HG03521 (cell line): ENCODE data around the gene TOR4A.

Source experiments
- ATAC-seq: cut with Tn5 transposase; IDR thresholded peaks from one replicate; pipeline ENCODE4 v1.9.1; 2021; ENCODE audit warnings: mild to moderate bottlenecking, moderate library complexity; ENCODE audit not compliant: unreplicated experiment

The TOR4A gene

GRCh38 chr9:137293482-137294090, 16.1 kb downstream of the TOR4A start:
- ATAC-seq, result no peak

GRCh38 chr9:137294091-137294680, 16.7 kb downstream of the TOR4A start:
- no peak for ATAC-seq

DNA sequence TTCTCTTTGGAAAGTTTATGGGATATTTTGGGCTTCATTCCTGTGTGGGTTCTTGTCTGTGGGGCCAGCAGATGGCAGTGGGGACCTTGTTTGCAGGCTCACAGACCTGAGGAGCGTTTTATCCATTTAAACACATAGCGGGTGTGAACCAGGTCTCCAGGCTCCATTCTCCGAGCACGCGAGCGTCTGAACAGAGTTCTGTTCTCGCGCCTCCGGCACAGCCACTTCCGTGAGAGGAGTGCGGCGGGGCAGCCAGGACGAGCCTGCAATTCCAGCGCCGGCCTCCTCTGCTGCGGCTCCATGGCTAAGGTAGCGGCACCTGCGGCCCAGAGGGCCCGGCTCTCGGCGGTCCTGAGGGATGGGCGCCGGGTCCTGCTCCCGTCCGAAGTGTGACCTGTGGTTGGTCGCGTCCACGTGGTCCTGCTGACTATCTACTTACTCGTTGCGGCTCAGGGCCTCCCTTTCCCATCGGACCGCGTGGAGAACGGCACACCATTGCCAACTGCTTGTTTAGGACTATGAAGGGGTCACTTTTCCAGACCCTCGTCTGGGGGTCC, 17.2 kb downstream of the TOR4A start:
- no peak for ATAC-seq

DNA sequence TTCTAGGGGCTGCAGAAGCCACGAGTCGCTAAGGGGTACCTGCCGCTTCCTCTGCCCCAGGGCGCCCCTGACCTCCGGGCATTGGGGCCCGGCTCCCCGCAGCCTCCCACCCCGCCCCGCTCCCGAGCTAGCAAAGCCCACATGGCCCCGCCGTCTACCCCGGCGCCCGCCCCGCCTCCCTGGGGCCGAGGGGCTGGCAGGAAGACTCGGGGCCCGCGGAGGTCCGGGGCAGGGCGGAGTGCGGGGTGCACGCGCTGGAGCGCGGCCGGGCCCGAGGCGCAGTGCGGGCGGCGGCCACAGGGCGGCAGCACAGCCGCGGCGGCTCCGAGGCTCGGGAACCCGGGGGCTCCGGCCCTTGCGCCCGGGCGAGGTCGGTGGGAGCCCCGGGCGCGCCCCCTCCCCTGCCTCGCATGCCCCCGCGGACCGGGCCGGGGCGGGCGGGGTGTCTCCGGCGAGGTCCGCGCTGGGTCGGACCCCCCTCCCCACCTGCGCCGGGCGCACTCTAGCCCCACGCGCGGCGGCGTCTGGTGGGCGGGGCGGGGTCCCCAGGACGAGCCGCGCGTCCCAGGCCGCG, 17.8 kb downstream of the TOR4A start:
- peak; percentile 52 for ATAC-seq

- no peak for ATAC-seq
Observed at GRCh38 chr9:137295849-137296669, 18.5 kb downstream of the TOR4A start.

- ATAC-seq, result no peak
Observed at GRCh38 chr9:137296670-137297664, 19.4 kb downstream of the TOR4A start.

- ATAC-seq, result no peak
Observed at GRCh38 chr9:137297966-137298365, 20.4 kb downstream of the TOR4A start.

GRCh38 chr9:137298401-137299202, 21.1 kb downstream of the TOR4A start:
- no peak for ATAC-seq

GRCh38 chr9:137299203-137299565, 21.7 kb downstream of the TOR4A start:
- no peak for ATAC-seq

- no peak for ATAC-seq
Observed at GRCh38 chr9:137299938-137300337, 22.4 kb downstream of the TOR4A start.

GRCh38 chr9:137300567-137301080, 23.1 kb downstream of the TOR4A start:
- ATAC-seq, result no peak

DNA sequence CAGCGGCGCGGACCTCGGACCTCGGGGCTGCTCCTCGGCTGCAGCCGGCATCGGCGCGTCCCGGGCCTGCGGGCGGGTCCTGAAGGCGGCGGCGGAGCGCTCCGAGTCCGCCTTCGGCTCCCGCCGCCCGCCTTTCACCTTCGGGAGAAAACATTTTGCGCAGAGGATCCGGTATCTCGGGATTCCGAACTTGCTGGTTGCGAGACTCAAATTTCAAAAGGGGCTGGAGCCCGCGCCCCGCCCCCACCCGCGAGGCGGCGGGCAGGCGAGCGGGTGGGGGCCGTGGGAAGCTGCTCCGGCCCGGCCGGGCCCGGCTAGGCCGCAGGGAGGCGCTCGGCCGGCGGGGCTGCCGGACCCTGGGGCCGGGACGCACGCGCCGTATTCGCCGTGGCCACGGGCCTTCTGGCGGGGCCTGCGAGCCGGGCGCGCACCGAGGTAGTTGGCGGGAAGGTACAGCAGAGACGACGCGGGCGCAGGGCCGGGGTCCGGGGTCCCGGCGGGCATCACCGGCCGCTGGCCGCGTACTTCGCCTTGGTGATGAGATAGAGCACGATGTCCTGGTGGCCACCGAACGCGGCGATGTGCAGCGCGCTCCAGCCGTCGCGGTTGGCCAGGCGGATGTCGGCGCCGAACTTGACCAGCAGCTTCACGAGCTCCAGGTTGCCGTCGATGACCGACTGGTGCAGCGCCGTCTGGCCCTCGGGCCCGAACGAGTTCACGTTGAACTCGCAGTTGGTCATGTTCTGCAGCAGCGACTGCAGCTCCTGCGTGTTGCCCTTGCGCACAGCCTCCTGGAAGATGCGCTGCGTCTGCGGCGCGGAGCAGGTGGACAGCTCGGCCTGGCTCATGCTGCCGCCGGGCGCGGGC, 23.8 kb downstream of the TOR4A start:
- peak; percentile 19 for ATAC-seq

DNA sequence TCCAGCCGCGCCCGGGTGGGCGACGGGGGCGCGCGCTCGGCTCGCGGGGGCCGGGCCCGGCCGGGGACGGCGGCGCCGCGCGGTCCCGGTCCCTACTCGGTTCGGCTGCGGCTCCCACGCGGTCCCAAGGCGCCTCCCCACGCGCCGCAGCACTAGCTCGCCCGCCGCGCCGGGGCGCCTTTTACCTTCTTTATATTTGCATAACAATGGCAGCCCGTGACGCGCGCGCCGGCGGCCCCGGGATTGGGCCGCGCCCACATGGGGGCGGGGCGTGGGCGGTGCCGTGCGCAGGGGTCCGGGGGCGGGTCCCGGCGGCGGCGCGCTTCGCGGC, 24.6 kb downstream of the TOR4A start, which contains the start of gene NRARP:
Gene NRARP, minus strand, starts transcription at position 154 of the 331 bp plus-strand sequence. CDS start 343 bp downstream, outside the sequence.
- peak; percentile 70 for ATAC-seq

DNA sequence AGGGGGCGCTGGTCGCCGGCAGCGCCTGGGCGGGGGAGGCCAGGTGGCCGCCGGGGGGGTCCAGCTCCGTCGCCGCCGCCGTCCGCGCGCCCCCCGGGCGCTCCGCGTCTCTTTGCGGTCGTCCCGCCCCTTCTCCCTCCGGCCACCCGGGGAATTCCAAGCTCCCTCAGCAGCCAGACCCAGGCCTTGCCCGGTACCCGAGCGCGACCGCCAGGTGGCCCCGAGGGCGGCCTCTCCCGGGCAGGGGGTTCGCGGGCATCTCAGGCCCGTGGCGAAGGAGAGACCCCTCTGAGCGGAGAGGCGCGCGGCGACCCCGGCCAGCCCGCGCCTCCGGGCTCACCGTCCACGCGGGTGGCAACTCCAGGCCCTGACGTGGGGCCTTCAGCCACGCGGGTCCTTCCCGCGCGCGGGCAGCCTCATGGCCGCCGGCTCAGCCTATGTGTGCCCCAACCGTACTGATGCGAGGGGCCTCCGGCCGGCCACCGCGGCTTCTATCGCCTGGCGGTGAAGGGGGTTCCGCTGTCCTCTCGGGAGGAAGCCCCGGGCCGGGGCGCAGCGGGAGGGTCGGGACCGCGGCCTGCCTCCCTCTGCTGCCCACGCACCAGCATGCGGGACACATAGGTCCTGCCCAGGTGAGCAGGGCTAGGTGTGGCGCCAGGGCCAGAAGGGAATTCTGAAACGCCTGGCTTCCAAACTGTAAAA, 25.1 kb downstream of the TOR4A start:
- peak; percentile 36 for ATAC-seq

- no peak for ATAC-seq
Observed at GRCh38 chr9:137303151-137303892, 25.8 kb downstream of the TOR4A start.

- ATAC-seq, result no peak
Observed at GRCh38 chr9:137303893-137304382, 26.4 kb downstream of the TOR4A start.
